Progenitor cell of endocrine pancreas (in vitro differentiated cells): Measurements from ENCODE around the gene USP54. TPM values are rescaled to one million over a fixed set of nuclear protein-coding genes. Genes with fewer than 3 reads are reported as not detected.

Experiments
- DNase-seq: peaks from one replicate; pipeline ENCODE4 v3.0.0; 2021; ENCODE audit warnings: low spot score; ENCODE audit not compliant: unreplicated experiment
- H3K27ac Mint-ChIP-seq: 2 replicates; pipeline ENCODE4 v1.8.0; 2021; ENCODE audit warnings: mild to moderate bottlenecking, moderate library complexity, mixed read lengths
- H3K27me3 Mint-ChIP-seq: 2 replicates; pipeline ENCODE4 v1.8.0; 2021; ENCODE audit warnings: mixed read lengths
- H3K36me3 Mint-ChIP-seq: 2 replicates; pipeline ENCODE4 v1.8.0; 2022; ENCODE audit warnings: mixed read lengths; ENCODE audit not compliant: insufficient read depth
- H3K4me1 Mint-ChIP-seq: 2 replicates; pipeline ENCODE4 v1.8.0; 2021; ENCODE audit warnings: low read depth, mixed read lengths
- H3K4me3 Mint-ChIP-seq: 2 replicates; pipeline ENCODE4 v1.8.0; 2021; ENCODE audit warnings: low read depth, mild to moderate bottlenecking, moderate library complexity, mixed read lengths
- H3K9me3 Mint-ChIP-seq: 2 replicates; pipeline ENCODE4 v1.8.0; 2021; ENCODE audit warnings: low read depth, mixed read lengths
- CTCF ChIP-seq: fragments of 200-600 bp; sonication (generic); IDR thresholded peaks from one replicate; pipeline ENCODE4 v1.5.0; 2021; ENCODE audit warnings: antibody characterized with exemption, mild to moderate bottlenecking; ENCODE audit not compliant: unreplicated experiment
- total RNA-seq: library from RNA; stranded (reverse); gene quantifications from 2 replicates; pipeline ENCODE4 v1.2.1, GENCODE V29; 2021

USP54 gene
- total RNA-seq, 1 donor from 2014 or later: 83.8 TPM

GRCh38 chr10:73556855-73557254 lies 34.3 kb downstream of the USP54 start:
- DNase-seq: no peak
- Mint-ChIP-seq H3K9me3 (no peaks in the 10 kb centered on the region), H3K36me3 (peaks cover 9% of the 10 kb centered on the region), H3K27me3 (no peaks in the 10 kb centered on the region), H3K4me3 (no peak overlapping the region), H3K4me1 (peaks cover 21% of the 10 kb centered on the region), H3K27ac (no peak overlapping the region)
- no peak for TF ChIP-seq CTCF

GRCh38 chr10:73554721-73555120 lies 36.4 kb downstream of the USP54 start:
- Mint-ChIP-seq H3K9me3 (no peaks in the 10 kb centered on the region), H3K4me3 (no peak overlapping the region), H3K36me3 (peaks cover 7% of the 10 kb centered on the region), H3K27ac (no peak overlapping the region), H3K4me1 (peaks cover 21% of the 10 kb centered on the region), H3K27me3 (no peaks in the 10 kb centered on the region)
- no peak for TF ChIP-seq CTCF
- DNase-seq: no peak

- Mint-ChIP-seq H3K27me3 (no peaks in the 10 kb centered on the region), H3K4me1 (peaks cover 21% of the 10 kb centered on the region), H3K4me3 (no peak overlapping the region), H3K9me3 (no peaks in the 10 kb centered on the region), H3K27ac (peak overlapping the region; percentile 98), H3K36me3 (peaks cover 13% of the 10 kb centered on the region)
- DNase-seq: no peak
- TF ChIP-seq CTCF: no peak
These were observed 37.4 kb downstream of the USP54 start for GRCh38 chr10:73553761-73554160.

- DNase-seq: no peak
- Mint-ChIP-seq H3K27me3 (no peaks in the 10 kb centered on the region), H3K4me1 (peaks cover 21% of the 10 kb centered on the region), H3K4me3 (peak overlapping the region; percentile 39), H3K27ac (peak overlapping the region; percentile 98), H3K36me3 (peaks cover 17% of the 10 kb centered on the region), H3K9me3 (no peaks in the 10 kb centered on the region)
- no peak for TF ChIP-seq CTCF
These were observed 38.1 kb downstream of the USP54 start for GRCh38 chr10:73552819-73553715.

- H3K9me3 Mint-ChIP-seq: no peaks in the 10 kb centered on the region
These were observed 39.6 kb downstream of the USP54 start for GRCh38 chr10:73551515-73551914.

More at GRCh38 chr10:73551515-73551914, 39.6 kb downstream of the USP54 start:
- no peak overlapping the region for H3K27ac Mint-ChIP-seq
- TF ChIP-seq CTCF: no peak
- H3K27me3 Mint-ChIP-seq: no peaks in the 10 kb centered on the region
- DNase-seq: no peak
- H3K36me3 Mint-ChIP-seq: peaks cover 17% of the 10 kb centered on the region
- peaks cover 18% of the 10 kb centered on the region for H3K4me1 Mint-ChIP-seq
- no peak overlapping the region for H3K4me3 Mint-ChIP-seq
